ENCODE data around the gene LRRC66.

GRCh38 chr4:52014903-52015302, 5.3 kb downstream of the LRRC66 start:
- TF ChIP-seq ZNF274 (IDR thresholded peaks at IDR 0.05; ENCODE audit: low read depth, low read length) (no peak), YY1 (IDR thresholded peaks at IDR 0.05; ENCODE audit: insufficient read depth, insufficient read length) (no peak)
